Keratinocyte (primary cell): ENCODE data around the gene OR8G5. TPM values are rescaled to one million over a fixed set of nuclear protein-coding genes. Genes with fewer than 3 reads are reported as not detected.

Experiments used
- DNase-seq: peaks from one replicate; pipeline ENCODE4 v3.0.0-alpha.2; 2011; ENCODE audit warnings: low read depth, missing footprints, low spot score
- FAIRE-seq: peaks from 2 replicates; lab custom pipeline; 2011; peaks lifted over from hg19 to GRCh38; lab: Jason Lieb, UNC
- H2AFZ ChIP-seq: 2 replicates; pipeline ENCODE4 v1.6.0; 2012; ENCODE audit warnings: low read length, control low read depth, inconsistent platforms; ENCODE audit not compliant: control insufficient read depth
- H3K27ac ChIP-seq: 2 replicates; pipeline ENCODE4 v1.5.1; 2011; ENCODE audit warnings: low read length; ENCODE audit not compliant: control insufficient read depth, insufficient read depth
- H3K27me3 ChIP-seq: 3 replicates; pipeline ENCODE4 v1.6.0; 2011; ENCODE audit warnings: low read length; ENCODE audit not compliant: control insufficient read depth, insufficient read depth; ENCODE audit errors: extremely low read depth
- H3K36me3 ChIP-seq, 2 experiments: 2 replicates in 1 of 2; 3 replicates in 1 of 2; pipeline ENCODE4 v1.5.1; 2011; ENCODE audit warnings: low read length in 2 of 2, mild to moderate bottlenecking in 1 of 2; ENCODE audit not compliant: control insufficient read depth in 2 of 2, insufficient read depth in 2 of 2; ENCODE audit errors: extremely low read depth in 1 of 2
- H3K4me1 ChIP-seq: 3 replicates; pipeline ENCODE4 v1.5.1; 2011; ENCODE audit warnings: low read length; ENCODE audit not compliant: control insufficient read depth, insufficient read depth; ENCODE audit errors: extremely low read depth
- H3K4me2 ChIP-seq: 3 replicates; pipeline ENCODE4 v1.6.0; 2011; ENCODE audit warnings: low read depth, low read length; ENCODE audit not compliant: control insufficient read depth, insufficient read depth; ENCODE audit errors: extremely low read depth
- H3K4me3 ChIP-seq, 3 experiments: fragments of 200-600 bp in 1 of 3; sonication (generic) in 1 of 3; 2 replicates in 2 of 3; 3 replicates in 1 of 3; pipeline ENCODE4 v1.5.1; 2011 to 2016; ENCODE audit warnings: low read length in 3 of 3, mild to moderate bottlenecking in 3 of 3, control low read depth in 2 of 3, inconsistent platforms in 1 of 3, low read depth in 1 of 3, mixed read lengths in 1 of 3, mixed run types in 1 of 3, moderate library complexity in 1 of 3; ENCODE audit not compliant: control insufficient read depth in 2 of 3, insufficient read depth in 2 of 3; ENCODE audit errors: extremely low read depth in 1 of 3
- H3K79me2 ChIP-seq: 2 replicates; pipeline ENCODE4 v1.6.0; 2012; ENCODE audit warnings: low read length; ENCODE audit not compliant: control insufficient read depth, insufficient read depth
- H3K9ac ChIP-seq: 3 replicates; pipeline ENCODE4 v1.6.0; 2011; ENCODE audit warnings: low read length; ENCODE audit not compliant: control insufficient read depth, insufficient read depth; ENCODE audit errors: extremely low read depth
- H3K9me1 ChIP-seq: 3 replicates; pipeline ENCODE4 v1.6.0; 2011; ENCODE audit warnings: low read length; ENCODE audit not compliant: control insufficient read depth, insufficient read depth; ENCODE audit errors: extremely low read depth
- H3K9me3 ChIP-seq: 2 replicates; pipeline ENCODE4 v1.5.1; 2012; ENCODE audit warnings: low read depth, low read length; ENCODE audit not compliant: control insufficient read depth
- H4K20me1 ChIP-seq: 3 replicates; pipeline ENCODE4 v1.6.0; 2011; ENCODE audit warnings: low read length; ENCODE audit not compliant: control insufficient read depth, insufficient read depth; ENCODE audit errors: extremely low read depth
- EZH2 ChIP-seq: IDR thresholded peaks from one replicate; pipeline ENCODE4 v1.6.1; 2012; ENCODE audit warnings: inconsistent platforms, mild to moderate bottlenecking, low read length, moderate library complexity
- dilution Hi-C: fragments of 300-500 bp; cut with MboI; formaldehyde crosslinking; loops from one replicate; pipeline ENCODE4 v1.7.0; 2020; ENCODE audit warnings: low sequenced_read_pairs; ENCODE audit not compliant: extremely low pct_ligation_motif_present
- polyA plus RNA-seq, 5 experiments: library from polyadenylated mRNA; depleted of rRNA in 3 of 5; stranded (reverse) in 3 of 5; stranded (forward) in 1 of 5; unstranded in 1 of 5; fragments of >200 nt; gene quantifications; 1 replicate in 1 of 5; 2 replicates in 3 of 5; 3 replicates in 1 of 5; pipeline versions ENCODE4 v1.2.1 to v1.2.3, GENCODE V29; 2011 to 2012; ENCODE audit warnings: missing spikeins in 2 of 5, low read depth in 1 of 5, low replicate concordance in 1 of 5
- TF ChIP-seq, protein P1 (sequence below), 3 experiments: IDR thresholded peaks in 1 of 3; conservative IDR thresholded peaks in 1 of 3; optimal IDR thresholded peaks in 1 of 3; 2 replicates in 2 of 3; 3 replicates in 1 of 3; pipeline versions ENCODE3 to v1.5.1; 2011; ENCODE audit warnings: low read length in 3 of 3, mild to moderate bottlenecking in 3 of 3, moderate library complexity in 2 of 3, control low read depth in 1 of 3, inconsistent platforms in 1 of 3; ENCODE audit not compliant: insufficient read depth in 2 of 3; ENCODE audit errors: extremely low read depth in 1 of 3

The OR8G5 gene
- polyA plus RNA-seq, 1 donor (not counting 4 experiments of a cell fraction or from before 2014, with no cell fraction given), result not detected

DNA sequence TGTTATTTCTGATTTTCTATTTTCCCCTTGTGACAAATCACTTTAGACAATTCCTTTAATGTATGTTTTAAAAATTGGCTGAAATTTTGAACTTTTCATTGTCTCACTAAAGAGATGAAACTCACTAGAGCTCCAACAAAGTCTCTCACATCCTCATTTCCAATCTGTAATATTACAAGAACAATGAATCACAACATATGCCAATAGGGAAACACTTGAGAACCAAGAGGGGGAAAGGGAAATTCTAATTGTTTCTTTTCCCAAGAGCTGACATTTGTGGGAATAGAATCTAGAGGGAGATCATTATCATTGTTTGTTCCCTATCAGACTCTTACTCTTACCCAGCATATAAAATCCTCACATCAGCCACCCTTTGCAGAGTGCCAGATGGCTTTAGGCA lies 44.9 kb upstream of the OR8G5 start:
- Histone ChIP-seq H4K20me1 (no peaks in the 10 kb centered on the region), H3K79me2 (no peaks in the 10 kb centered on the region), H3K27ac (no peak overlapping the region), H3K4me3 (no peak overlapping the region), H3K9me1 (no peaks in the 10 kb centered on the region), H3K9ac (no peak overlapping the region), H3K9me3 (no peaks in the 10 kb centered on the region), H3K27me3 (no peaks in the 10 kb centered on the region), H3K4me2 (no peak overlapping the region), H3K4me1 (no peaks in the 10 kb centered on the region), H2AFZ (no peak overlapping the region), H3K36me3 (no peaks in the 10 kb centered on the region)
- no peak for DNase-seq
- dilution Hi-C loops, result no loop called here
- no peak for TF ChIP-seq EZH2
- TF ChIP-seq, protein P1, sequence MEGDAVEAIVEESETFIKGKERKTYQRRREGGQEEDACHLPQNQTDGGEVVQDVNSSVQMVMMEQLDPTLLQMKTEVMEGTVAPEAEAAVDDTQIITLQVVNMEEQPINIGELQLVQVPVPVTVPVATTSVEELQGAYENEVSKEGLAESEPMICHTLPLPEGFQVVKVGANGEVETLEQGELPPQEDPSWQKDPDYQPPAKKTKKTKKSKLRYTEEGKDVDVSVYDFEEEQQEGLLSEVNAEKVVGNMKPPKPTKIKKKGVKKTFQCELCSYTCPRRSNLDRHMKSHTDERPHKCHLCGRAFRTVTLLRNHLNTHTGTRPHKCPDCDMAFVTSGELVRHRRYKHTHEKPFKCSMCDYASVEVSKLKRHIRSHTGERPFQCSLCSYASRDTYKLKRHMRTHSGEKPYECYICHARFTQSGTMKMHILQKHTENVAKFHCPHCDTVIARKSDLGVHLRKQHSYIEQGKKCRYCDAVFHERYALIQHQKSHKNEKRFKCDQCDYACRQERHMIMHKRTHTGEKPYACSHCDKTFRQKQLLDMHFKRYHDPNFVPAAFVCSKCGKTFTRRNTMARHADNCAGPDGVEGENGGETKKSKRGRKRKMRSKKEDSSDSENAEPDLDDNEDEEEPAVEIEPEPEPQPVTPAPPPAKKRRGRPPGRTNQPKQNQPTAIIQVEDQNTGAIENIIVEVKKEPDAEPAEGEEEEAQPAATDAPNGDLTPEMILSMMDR (optimal IDR thresholded peaks at IDR 0.05 in 1 of 3, IDR thresholded peaks at IDR 0.05 in 1 of 3, conservative IDR thresholded peaks at IDR 0.05 in 1 of 3; ENCODE audit: extremely low read depth in 1 of 3, insufficient read depth in 2 of 3, low read length in 3 of 3), result no peak
- FAIRE-seq, result no peak

DNA sequence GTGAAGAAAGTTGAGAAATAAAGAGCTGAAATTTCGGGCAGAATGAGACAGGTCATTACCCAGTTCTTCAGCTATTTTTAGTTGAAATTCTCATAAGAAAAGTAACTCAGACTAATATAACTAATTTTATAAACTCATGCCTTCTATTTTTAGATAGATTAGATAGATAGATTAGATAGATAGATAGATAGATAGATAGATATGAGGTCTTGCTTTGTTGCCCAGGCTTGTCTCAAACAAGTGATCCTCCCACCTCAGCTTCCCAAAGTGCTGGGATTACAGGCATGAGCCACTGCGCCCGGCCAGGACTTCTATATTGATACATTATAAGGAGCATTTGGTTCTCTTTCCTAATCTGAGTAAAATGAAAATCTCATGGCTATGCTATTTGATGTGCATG lies 42.1 kb upstream of the OR8G5 start:
- FAIRE-seq, result no peak
- Histone ChIP-seq H3K9me1 (no peaks in the 10 kb centered on the region), H4K20me1 (no peaks in the 10 kb centered on the region), H3K36me3 (no peaks in the 10 kb centered on the region), H3K79me2 (no peaks in the 10 kb centered on the region), H3K4me1 (no peaks in the 10 kb centered on the region), H3K4me3 (no peak overlapping the region), H3K27me3 (no peaks in the 10 kb centered on the region), H2AFZ (no peak overlapping the region), H3K27ac (no peak overlapping the region), H3K4me2 (no peak overlapping the region), H3K9me3 (no peaks in the 10 kb centered on the region), H3K9ac (no peak overlapping the region)
- dilution Hi-C loops, result no loop called here
- TF ChIP-seq EZH2, result no peak
- TF ChIP-seq, protein P1 (optimal IDR thresholded peaks at IDR 0.05 in 1 of 3, IDR thresholded peaks at IDR 0.05 in 1 of 3, conservative IDR thresholded peaks at IDR 0.05 in 1 of 3; ENCODE audit: extremely low read depth in 1 of 3, insufficient read depth in 2 of 3, low read length in 3 of 3), result no peak
- DNase-seq, result no peak
